Measurements from ENCODE around the gene LLGL1. TPM values are rescaled to one million over a fixed set of nuclear protein-coding genes. Genes with fewer than 3 reads are reported as not detected.
A peak's percentile ranks its signal among the peaks of the same experiment; 100 is the strongest.

The LLGL1 gene
- total RNA-seq, 4 donors from 2014 or later: 25.7 to 30.3 (median 28.0) TPM

DNA sequence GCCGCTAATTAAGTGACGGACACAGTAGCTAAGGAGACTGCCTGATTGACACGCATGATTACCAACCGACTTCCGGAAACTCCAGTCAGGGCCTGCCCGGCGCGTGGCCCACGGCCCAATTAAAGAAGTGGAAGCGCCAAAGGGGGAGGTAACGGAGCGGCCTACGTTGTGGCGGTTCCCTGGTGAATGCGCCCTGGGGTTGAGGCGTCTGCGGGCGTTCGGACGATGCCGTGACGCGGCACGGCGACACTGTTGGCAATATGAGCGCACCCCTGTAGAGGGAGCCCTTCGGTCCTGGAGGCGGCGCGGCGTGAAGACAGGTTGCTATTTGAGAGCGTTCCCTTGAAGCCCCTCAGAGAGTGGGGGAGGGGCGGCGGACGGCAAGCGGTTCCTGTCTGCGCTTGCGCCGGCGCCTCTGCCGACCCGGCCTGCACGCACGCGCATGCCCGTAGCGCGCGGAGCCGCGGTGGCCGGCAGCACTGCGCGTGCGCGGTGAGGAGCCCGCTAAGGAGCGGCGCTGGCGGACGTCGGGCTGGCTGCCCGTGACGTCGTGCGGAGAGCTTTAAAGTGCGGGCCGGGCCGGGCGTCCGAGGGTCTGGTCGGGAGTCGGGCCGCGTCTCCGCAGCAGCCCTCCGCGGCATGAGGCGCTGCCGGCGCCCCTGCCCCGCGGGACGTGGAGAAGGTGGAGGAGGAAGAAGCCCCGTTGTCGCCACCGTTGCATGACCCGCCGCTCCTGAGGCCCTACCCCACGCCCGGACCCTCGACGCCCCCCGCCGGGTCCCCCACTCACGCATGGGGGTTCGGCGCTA is 41.9 kb upstream of the LLGL1 start, which contains the start of gene ALKBH5:
ALKBH5 (plus strand) TSS at position 495 of the 809 bp plus-strand sequence. CDS start 416 bp downstream, outside the sequence.
- intact Hi-C loops (cut with DNase I): no loop called here
- DNase-seq: peak; percentile 86
- Histone ChIP-seq H3K4me1 (peaks cover 48 to 65% (median 55%) of the 10 kb centered on the region in 3 donors), H3K9me3 (no peaks in the 10 kb centered on the region), H3K27ac (peak within 1 kb of the TSS; percentile 93 to 99 (median 96)), H3K36me3 (peaks cover 0 to under 1% (median 0%) of the 10 kb centered on the region in 3 donors), H3K27me3 (no peaks in the 10 kb centered on the region), H3K4me3 (peak within 1 kb of the TSS; percentile 71 to 97 (median 73))
- TF ChIP-seq, protein P1, sequence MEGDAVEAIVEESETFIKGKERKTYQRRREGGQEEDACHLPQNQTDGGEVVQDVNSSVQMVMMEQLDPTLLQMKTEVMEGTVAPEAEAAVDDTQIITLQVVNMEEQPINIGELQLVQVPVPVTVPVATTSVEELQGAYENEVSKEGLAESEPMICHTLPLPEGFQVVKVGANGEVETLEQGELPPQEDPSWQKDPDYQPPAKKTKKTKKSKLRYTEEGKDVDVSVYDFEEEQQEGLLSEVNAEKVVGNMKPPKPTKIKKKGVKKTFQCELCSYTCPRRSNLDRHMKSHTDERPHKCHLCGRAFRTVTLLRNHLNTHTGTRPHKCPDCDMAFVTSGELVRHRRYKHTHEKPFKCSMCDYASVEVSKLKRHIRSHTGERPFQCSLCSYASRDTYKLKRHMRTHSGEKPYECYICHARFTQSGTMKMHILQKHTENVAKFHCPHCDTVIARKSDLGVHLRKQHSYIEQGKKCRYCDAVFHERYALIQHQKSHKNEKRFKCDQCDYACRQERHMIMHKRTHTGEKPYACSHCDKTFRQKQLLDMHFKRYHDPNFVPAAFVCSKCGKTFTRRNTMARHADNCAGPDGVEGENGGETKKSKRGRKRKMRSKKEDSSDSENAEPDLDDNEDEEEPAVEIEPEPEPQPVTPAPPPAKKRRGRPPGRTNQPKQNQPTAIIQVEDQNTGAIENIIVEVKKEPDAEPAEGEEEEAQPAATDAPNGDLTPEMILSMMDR (IDR thresholded peaks at IDR 0.05): peak in 4 of 6 experiments; percentile 2 to 50 (median 40)
- TF ChIP-seq POLR2A (IDR thresholded peaks at IDR 0.05): peak in 3 of 4 donors; percentile 58 to 98 (median 95)
- WGBS, 2 donors: 0% methylated on average over 12 of the region's 98 CpGs; no CpG with 5 or more reads in 1 of the 2 donors

DNA sequence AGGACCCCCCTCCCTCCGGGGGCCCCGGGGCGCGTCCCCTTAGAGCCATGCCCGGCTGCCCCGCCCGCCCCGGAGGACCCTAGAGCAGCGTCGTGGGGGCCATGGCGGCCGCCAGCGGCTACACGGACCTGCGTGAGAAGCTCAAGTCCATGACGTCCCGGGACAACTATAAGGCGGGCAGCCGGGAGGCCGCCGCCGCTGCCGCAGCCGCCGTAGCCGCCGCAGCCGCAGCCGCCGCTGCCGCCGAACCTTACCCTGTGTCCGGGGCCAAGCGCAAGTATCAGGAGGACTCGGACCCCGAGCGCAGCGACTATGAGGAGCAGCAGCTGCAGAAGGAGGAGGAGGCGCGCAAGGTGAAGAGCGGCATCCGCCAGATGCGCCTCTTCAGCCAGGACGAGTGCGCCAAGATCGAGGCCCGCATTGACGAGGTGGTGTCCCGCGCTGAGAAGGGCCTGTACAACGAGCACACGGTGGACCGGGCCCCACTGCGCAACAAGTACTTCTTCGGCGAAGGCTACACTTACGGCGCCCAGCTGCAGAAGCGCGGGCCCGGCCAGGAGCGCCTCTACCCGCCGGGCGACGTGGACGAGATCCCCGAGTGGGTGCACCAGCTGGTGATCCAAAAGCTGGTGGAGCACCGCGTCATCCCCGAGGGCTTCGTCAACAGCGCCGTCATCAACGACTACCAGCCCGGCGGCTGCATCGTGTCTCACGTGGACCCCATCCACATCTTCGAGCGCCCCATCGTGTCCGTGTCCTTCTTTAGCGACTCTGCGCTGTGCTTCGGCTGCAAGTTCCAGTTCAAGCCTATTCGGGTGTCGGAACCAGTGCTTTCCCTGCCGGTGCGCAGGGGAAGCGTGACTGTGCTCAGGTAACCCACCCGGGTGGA is 41.0 kb upstream of the LLGL1 start:
- 0 to 3% methylated on average over 4 to 14 of the region's 92 CpGs for WGBS, 2 donors
- Histone ChIP-seq H3K4me1 (peaks cover 56 to 70% (median 61%) of the 10 kb centered on the region in 3 donors), H3K4me3 (peak overlapping the region; percentile 71 to 97 (median 73)), H3K9me3 (no peaks in the 10 kb centered on the region), H3K27ac (peak overlapping the region; percentile 93 to 99 (median 96)), H3K27me3 (no peaks in the 10 kb centered on the region), H3K36me3 (peaks cover 0 to 9% (median 6%) of the 10 kb centered on the region in 3 donors)
- DNase-seq: no peak
- peak in 2 of 4 donors; percentile 18 to 43 for TF ChIP-seq POLR2A (IDR thresholded peaks at IDR 0.05)
- TF ChIP-seq, protein P1 (IDR thresholded peaks at IDR 0.05): peak in 1 of 6 experiments; percentile 12
- intact Hi-C loops (cut with DNase I): no loop called here

DNA sequence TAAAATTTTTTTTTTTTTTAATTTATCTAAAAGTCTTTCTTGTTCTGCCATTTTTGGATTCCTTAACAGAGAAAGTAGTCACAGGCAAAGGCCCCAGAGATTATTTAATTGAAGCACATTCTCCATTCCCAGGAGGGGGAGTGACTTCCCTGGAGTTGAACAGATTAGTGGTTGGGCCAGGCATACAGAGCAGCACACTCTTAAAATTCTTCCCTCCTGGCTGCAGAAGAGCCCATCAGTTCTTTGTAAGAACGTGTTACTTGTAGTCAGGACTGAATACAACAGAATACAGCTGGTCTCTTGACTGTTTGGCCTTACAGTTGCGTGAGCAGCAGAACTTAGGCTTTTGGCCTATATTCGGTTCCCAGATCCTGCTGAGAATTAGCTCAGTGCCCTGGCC is 40.0 kb upstream of the LLGL1 start:
- WGBS, 2 donors: 10% methylated on average over 3 of the region's 3 CpGs; no CpG with 5 or more reads in 1 of the 2 donors

DNA sequence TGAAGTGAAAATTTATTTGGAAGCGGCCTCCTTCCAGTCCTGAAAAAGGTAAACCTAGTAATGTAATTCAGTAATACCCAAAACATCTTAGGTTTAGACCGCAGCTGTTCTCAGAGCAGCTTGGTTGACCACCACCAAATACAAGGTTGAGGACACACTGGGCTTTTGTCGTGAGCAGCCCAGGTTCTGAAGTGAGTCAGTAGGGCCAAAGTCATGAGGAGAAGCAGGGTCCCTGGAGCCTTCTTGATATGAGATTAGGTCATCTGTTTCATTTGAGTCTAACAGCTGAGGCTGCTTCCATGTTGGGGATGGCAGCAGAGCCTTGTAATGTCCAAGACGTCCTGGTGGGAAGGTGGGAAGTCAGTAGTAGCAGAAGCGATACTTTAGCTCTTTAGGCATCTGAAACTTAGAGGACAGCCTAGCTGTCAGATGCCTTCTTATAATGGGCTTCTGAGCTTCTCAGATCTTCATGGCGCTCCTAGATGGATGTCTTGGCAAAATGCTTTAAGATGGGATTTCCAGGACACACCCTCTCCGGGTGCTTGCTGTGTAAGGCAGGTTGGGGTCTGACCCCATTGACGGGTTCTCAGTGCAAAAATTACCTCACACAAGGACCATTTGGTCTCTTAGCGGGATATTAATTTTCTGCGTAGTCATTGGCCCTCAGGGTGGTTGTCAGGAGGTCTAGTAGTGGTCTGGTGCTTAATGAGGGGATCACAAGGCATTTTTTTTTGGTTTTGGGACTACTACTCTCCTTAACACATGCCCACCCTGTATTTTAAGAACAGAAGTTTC is 39.4 kb upstream of the LLGL1 start:
- Histone ChIP-seq H3K36me3 (peaks cover 0 to 20% (median 10%) of the 10 kb centered on the region in 3 donors), H3K27me3 (no peaks in the 10 kb centered on the region), H3K9me3 (no peaks in the 10 kb centered on the region), H3K4me3 (peak overlapping the region; percentile 71 to 97 (median 73)), H3K27ac (peak overlapping the region; percentile 12 to 95 (median 76)), H3K4me1 (peaks cover 65 to 82% (median 71%) of the 10 kb centered on the region in 3 donors)
- intact Hi-C loops (cut with DNase I): no loop called here
- DNase-seq: no peak
- 36 to 55% methylated on average over 9 to 10 of the region's 10 CpGs for WGBS, 2 donors
- no peak for TF ChIP-seq POLR2A (IDR thresholded peaks at IDR 0.05)
- TF ChIP-seq, protein P1 (IDR thresholded peaks at IDR 0.05): no peak

More for the DNA sequence above, 40.0 kb upstream of the LLGL1 start:
- no peak for DNase-seq
- Histone ChIP-seq H3K27me3 (no peaks in the 10 kb centered on the region), H3K4me3 (peak overlapping the region; percentile 71 to 97 (median 73)), H3K4me1 (peaks cover 62 to 80% (median 65%) of the 10 kb centered on the region in 3 donors), H3K36me3 (peaks cover 0 to 15% (median 10%) of the 10 kb centered on the region in 3 donors), H3K27ac (peak overlapping the region; percentile 12 to 95 (median 76)), H3K9me3 (no peaks in the 10 kb centered on the region)
- intact Hi-C loops (cut with DNase I): no loop called here
- TF ChIP-seq, protein P1 (IDR thresholded peaks at IDR 0.05): no peak
- no peak for TF ChIP-seq POLR2A (IDR thresholded peaks at IDR 0.05)

Measured in esophagus squamous epithelium (tissue), 5 donors.